Umbilical cord (tissue), 2 donors: ENCODE data around the gene PIGZ. TPM values are rescaled to one million over a fixed set of nuclear protein-coding genes. Genes with fewer than 3 reads are reported as not detected.

Experiments
- DNase-seq: peaks from one replicate; pipeline ENCODE4 v3.0.0-alpha.2; 2015; ENCODE audit warnings: low spot score
- total RNA-seq: library from RNA; depleted of rRNA; stranded (reverse); fragments of >200 nt; gene quantifications from one replicate; pipeline ENCODE4 v1.2.3, GENCODE V29; 2014; ENCODE audit warnings: low replicate concordance; ENCODE audit not compliant: insufficient read depth

The PIGZ gene
- total RNA-seq, 1 donor from 2014 or later = 9.4 TPM

DNA sequence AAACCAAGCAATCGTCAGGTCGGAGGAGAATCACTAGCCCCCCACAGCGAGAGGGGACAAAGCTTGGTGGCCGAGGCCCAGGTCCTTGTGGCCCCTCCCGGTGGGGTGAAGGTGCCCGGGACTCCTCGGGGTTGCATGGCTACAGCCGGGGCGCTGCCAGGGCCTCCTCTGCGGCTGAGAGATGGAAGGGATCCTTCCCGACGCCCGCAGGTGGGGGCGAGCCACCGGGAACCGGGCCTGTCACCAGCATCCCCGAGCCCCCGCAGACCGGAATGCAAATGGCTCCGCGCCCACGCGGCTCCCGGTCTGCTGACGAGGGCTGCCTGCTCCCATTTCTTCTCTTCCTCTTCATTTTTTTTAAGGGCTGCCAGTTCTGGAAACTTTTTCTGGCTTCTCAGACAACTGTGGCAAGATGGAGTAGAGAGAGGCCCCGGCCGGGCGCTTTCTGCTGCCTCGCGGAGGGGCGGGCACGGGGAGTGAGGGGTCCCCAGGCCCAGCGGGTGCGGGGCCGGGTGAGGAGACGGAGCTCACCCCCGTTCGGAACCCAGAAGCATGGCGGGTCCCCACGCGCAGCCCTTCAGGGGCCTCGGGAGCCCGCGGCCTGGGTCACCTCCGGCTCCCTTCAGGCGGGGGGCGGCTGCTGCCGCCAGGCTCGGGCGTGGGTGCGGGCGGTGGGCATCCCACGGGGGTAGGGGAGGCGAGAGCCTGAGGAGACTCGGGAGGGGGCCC is 33.5 kb upstream of the PIGZ start:
- peak; percentile 28 for DNase-seq

GRCh38 chr3:197001106-197001971 is 32.7 kb upstream of the PIGZ start:
- peak; percentile 19 for DNase-seq

GRCh38 chr3:197000211-197000610 is 31.6 kb upstream of the PIGZ start:
- DNase-seq = no peak

DNA sequence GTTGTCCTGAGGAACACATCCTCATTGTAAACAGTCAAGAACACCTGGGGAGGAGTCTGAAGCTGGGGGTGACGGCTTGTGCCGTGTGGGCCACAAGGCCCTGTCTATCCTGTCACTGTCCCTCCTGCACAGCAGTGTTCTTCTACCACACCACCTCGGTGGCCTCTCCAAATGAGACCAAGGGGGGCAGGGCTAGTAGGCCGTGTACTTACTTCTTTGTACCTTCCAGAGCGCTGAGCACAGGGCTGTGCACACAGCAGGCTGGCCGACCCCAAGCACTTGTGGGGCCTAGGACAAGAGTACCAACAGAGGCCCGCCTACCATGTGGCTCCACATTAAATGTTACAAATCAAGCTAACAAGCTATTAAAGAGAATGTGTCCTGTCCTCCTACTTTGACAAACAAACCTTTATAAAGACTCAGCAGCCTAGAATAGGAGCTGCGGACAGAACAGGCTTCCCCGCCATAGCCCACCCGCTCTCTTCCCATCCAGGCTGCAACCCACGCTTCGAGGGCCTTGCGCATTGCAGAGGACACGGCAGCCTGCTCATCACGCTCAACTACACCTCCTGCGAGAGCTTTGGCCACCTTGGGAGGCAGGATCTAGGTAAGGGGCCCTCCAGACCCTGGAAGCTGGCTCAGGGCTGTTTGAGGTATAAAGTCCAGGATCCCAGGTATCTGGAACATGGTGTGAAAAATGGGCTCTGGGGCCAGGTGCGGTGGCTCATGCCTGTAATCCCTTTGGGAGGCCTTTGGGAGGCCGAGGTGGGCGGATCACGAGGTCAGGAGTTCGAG is 30.5 kb upstream of the PIGZ start:
- no peak for DNase-seq

DNA sequence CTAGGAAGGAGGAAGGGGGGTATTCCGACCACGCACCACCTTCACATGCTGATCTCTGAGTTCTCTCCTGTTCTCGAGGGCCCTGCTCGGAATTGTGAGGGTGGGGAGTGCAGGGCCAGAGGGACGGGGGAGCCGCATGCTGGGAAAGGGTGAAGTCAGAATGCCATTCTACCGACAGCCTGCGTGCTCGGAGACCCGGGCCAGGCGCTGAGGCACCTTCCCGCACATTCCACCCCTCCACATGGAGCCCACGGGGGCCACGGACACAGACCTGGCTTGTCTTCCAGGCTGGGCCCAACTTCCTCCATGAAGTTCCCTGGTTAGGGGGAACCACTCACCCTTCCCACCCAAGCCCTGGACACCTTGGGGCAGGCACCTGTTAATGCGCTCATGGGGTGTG is 28.7 kb upstream of the PIGZ start:
- DNase-seq = no peak

DNA sequence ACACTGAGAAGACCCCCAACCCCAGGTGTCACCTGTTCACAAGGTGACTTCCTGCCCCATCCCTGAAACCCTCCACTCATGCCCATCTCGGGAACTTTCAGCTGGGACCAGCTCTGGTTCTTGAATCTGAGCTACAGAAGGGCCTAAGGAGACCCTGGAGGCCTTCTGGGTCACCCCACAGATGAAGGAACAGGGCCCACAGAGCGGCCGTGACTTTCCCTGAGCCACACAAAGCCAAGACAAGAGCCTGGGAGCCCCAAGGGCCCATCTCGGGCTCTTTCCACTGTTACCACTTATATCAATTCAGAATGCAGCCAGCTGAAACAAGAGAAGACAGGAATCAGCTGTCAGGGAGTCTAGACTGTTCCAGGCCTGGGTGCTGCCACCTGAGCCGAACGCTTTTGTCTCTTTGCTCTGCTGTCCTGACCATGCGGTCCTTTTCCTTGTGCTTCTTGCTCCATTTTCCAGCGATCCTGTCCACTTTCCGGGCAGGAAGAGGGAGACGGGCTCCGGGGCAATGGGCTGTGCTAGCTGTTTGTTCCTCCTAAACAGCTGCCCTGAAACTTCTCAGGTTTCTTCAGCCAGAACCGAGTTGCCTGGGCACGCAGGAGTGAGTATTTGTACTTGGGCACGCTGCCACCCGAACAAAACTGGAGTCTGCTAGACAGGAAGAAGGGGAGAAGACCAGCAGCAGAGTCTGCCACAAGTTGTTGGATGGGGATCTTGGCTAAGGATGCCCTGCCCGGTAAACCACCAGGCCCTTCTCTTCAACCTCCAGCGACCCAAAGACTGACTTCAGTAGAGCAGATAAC is 28.0 kb upstream of the PIGZ start:
- DNase-seq = no peak

GRCh38 chr3:196995646-196996355 is 27.2 kb upstream of the PIGZ start:
- DNase-seq = no peak

DNA sequence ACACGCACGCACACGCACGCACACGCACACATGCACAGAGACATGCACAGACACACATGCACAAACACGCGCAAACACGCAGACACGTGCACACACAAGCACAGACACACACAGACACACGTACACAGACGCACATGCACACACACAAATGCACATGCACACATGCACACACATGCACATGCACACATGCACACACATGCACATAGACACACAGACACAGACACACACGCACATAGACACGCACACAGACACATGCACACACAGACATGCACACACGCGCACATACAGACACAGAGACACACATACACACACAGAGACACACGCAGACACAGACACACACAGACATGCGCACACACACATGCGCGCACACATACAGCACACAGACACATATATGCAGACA is 26.4 kb upstream of the PIGZ start:
- DNase-seq = no peak

- DNase-seq = no peak
Measured at GRCh38 chr3:196994056-196994455, 25.4 kb upstream of the PIGZ start.

- DNase-seq = no peak
Measured at GRCh38 chr3:196992461-196993065, 23.9 kb upstream of the PIGZ start.

DNA sequence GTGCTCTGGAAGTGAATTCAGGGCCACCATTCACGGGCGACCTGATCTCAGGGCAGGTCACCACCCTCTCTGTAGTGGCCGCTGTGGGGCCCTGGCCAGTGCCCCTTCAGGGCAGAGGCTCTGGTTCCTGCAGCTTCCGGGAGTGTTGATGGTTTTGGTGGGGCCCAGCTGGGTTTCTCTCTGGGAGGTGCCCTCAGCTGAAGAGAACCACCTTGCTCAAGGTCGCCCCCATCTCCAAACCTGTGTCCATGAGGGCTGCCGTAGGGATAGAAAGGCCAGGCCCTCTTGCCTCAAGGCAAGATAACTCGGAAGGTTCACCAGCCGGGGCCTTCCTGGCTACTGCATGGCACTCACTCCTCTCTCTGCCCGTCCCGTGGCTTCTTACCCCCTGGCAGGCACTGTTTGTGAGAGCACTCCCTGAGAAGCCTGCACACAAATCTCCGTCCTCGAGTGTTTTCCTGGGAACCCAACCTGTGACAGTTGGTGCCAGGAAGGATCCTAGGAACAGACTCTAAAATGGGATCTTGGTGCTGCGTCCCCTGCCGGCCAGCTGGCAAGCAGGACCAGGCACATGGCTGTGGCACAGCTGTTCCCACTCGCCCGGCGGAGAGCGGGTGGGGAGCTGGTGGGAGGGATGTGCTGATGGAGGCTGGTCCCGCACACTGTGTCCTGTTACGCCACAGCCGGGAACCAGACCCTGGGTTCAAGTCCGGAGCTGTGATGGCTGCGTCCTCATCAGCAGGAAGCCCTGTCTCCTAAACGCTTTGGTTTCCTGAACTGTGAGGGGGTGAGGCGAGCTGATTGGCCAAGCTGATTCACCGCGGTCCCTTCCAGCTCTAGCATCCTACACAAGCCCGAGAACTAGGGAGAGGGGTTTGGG is 23.2 kb upstream of the PIGZ start:
- DNase-seq = no peak

DNA sequence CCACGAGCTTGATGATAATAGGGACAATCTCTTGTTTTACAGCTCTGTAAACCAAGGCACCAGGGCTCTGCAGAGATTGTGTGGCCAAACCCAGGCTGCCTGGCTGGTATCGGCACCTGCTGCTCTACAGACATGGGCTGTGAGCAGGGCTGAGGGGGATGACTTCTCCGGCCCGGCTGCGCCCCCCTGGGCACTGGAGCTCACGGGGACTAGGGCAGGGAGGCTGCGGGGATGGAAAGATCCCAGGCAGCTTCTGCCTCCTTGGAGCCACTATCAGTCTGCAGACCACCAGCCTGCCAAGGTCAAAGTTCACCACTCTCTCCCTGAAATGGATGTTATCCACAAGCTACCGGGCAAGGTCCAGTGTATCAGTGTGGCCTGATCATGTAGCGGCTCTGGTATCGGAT is 22.0 kb upstream of the PIGZ start:
- no peak for DNase-seq

- DNase-seq = no peak
Measured at GRCh38 chr3:196989721-196990262, 21.2 kb upstream of the PIGZ start.

DNA sequence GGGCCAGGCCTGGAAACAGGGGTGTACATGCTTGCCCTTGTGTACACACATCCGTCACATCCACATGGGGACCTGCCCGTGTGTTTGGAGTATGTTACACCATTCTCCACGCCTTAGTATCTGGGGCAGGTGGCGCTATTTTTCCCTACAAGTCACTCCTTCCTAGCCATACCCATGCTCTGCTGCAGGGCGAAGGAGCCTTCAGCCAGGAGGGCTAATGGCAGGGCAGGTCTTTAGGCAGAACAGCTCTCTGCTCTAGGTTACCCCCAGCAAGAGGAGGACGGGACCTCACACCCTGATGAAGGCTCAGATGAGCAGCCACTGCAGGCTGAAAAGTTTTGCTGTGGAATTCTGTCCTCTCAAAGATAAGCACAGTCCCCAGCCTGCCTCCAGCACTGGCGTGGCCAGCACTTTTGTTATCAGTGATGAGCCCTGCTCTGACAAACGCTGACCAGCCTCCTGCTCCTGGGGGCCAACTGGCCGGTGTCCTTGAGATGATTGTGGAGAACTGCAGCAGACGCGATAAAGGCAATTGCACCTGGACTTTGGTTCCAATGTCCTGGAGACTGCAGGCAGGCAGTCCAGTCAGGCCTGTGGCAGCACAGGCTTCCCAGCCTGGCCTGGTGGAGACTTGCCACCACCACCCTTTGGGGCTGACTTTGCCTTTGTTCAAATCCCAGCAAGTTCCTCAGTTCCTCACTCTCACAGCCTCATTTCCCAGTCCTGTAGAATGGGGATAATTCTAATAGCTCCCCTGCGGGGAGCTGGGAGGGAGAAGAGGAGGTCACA is 19.8 kb upstream of the PIGZ start:
- no peak for DNase-seq

- DNase-seq = no peak
Measured at GRCh38 chr3:196987022-196987421, 18.4 kb upstream of the PIGZ start.

GRCh38 chr3:196985954-196986885 is 17.6 kb upstream of the PIGZ start:
- DNase-seq = no peak

DNA sequence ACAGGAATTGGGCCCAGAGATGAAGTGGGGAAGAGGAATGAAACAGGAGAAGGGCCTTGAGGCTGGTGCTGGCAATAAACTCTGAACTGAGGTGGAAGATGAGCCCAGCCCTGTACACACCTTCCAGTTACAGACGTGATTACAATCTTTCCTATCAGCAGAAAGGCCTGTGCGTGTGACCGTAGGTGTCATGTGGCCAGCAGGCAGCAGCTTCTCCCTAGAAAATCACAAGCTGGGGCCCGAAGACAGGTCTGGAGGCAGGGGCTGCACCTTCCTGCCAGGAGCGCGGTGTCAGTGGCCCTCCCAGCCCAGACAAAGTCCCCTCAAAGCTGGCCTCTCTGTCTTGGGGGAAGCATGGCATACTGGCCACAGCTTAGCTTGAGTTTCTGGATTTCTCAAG is 16.7 kb upstream of the PIGZ start:
- DNase-seq = no peak
